Measurements from ENCODE around the gene CD2BP2.
"Not testable (repeated sequence)": the region's sequence is repeated elsewhere in the genome, so short reads cannot be mapped to it uniquely, and the experiment has no call there.

The CD2BP2 gene

DNA sequence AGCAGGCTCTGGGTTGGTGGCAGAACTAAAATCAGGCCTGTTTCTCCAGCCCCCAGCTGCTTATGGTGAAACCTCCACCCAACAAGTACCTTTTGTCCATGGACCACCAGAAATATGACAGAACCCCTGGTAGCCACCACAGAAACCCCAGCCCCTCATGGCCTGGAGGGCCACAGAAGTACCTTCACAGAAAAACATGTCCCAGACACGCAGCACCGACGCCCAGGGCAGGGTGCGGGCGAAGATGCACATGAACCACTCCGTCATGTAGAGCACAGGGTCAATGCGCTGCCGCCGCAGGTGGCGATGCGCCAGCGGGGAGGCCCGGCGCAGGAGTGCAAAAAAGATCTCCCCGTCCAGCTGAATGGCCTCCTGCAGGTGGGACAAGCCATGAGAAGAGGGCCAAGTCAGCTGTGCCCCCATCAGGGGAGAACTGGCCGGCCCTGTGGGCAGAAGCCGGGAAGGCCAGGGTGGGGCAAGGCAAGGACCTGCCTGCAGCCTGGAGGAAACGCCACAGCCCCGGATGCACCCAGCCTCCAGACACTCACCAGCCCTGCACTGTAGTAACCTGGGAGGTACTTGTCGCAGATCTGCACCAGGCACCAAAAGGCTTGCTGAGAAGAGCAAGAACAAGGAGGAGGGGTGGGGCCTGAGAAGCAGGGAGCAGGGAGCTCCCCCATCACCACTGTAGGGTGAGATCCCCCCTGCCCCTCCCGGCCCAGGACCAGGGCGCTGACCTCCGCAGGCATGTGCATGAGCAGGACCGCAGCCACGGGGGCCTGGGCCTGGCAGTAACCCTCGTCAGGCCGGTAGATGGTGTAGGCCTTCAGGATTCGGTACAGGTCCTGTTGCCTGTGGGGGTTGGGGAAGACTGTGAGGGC, 4.1 kb upstream of the CD2BP2 start:
- DNase-seq (ENCODE audit: low spot score) = no peak

DNA sequence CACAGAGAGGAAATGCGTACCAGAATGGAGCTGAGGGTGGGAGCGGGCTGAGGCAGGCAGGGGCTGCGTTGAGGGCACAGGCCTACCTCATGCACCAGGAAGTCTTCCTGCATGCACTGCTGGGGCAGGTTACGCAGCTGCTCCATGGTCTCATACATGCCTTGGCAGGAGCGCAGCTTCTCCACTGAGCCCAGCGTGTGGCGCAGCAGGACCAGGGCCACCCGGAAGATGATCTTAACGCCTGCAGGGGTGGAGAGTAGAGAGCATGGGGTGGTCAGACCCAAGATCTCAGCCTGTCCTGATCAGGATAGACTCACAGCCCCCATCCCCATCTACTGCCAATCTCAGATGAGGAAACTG, 3.4 kb upstream of the CD2BP2 start:
- no peak for DNase-seq (ENCODE audit: low spot score)

DNA sequence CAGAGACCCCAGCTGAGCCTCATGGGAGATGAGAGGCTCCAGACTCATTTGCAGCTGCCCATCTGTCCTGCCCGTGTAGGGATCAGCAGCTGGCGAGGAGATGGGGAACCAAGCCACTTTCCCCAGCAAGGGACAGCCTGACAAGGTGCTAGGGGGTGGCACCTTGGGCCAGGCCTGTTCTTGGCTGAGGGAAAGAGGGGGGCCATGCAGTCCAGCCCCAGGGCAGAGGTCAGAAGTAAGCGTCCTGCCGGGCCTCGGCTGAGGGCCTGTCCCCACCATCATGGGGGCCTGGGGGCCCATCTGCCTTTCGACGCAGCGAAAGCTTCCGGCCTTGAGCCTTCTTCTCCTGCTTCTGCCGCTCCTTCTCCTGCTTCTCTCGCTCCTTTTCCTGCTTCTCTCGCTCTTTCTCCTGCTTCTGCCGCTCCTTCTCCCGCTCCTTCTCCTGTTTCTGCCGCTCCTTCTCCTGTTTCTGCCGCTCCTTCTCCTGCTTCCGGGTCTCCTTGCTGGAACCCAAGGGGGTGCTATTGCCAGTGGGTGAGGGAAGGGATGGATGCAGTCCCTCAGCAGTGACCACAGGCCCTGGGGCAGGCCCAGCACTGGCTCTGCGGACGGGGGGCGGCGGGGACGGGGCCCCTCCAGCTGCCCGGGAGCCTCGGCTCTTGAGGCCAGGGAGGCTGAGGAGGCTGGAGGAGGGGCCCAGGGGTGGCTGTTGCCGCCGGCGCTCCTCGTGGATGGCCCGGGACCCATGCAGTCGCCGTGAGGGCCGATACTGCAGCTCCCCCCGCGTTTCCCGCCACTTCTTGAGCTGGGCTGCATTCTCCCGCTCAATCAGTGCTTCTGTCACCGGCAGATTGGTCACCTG, 2.8 kb upstream of the CD2BP2 start:
- no peak for DNase-seq (ENCODE audit: low spot score)

DNA sequence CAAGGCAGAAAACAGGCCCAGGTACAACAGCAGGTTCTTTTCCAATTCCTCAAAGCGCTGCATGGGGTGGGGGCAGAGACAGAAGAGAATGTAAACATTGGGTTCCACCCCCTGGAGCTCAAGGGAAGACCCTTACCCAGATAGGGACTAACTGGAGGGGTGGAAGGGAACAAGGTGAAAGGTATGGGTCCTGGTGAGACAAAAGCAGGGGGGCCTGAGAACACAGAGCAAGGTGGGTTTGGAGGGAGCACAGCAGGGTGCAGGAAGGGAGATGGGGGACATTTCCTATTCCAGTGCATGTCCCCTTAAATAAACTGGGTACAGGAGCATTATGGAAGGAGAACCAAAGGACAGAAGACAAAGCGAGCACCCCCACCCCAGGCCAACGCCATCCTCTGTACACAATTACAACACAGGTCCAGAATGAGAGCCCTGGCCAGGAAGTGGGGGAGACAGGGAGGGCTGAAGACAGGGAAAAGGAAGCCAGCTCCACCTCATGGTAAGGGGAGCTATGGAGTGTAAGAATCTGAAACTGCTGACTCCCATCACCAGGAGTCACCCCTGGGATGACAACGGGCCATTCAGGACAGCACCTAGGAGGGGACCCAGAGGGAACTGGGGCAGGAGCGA, 2.1 kb upstream of the CD2BP2 start:
- DNase-seq (ENCODE audit: low spot score) = no peak

DNA sequence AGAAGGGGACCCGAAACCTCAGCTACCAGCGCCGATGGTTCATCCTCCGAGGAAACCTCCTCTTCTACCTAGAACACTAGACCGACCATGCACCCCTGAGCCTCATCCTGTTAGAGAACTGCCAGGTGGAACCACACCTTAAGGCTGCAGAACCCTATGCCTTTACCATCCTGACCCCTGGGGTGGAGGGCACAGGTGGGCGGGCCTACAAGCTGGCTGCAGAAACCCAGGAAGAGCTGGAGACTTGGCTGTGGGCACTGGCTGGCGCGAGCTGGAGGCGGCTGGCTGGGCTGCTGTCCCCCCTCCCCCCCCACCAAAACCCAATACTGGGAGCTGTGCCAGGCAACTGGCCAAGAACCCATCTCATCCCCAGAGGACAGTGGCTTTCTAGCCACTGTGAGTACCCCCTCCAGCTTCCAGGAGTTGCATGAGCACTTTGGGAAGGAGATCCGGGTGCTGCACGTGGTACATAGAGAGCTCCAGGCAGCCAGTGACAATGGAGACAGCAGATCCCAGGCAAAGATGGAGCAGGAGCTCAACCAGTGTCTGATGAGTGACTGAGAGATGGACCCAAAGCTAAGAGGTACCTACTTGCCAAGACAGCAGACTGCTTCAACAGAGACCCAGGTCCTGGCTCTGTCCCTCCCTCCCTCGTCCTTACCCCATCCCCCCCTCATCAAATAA, 1.4 kb upstream of the CD2BP2 start:
- no peak for DNase-seq (ENCODE audit: low spot score)

DNA sequence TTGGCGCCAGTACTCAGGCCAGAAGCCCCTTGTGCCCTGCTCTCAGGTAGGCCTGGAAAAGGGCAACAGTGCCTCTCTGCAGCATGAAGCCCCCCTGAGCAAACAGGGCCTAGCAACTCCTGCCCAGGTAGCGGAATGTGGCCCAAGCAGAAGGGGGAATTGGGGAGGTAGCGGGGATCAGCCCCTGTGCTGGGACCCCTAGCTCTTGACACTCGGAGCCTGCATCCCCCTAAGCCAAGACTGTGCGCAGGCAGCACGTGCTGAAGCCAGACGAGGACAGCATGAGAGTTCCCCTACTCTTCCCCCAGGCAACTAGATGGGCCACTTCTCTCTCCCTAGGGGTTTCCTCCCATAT, 823 bp upstream of the CD2BP2 start:
- DNase-seq (ENCODE audit: low spot score) = no peak

DNA sequence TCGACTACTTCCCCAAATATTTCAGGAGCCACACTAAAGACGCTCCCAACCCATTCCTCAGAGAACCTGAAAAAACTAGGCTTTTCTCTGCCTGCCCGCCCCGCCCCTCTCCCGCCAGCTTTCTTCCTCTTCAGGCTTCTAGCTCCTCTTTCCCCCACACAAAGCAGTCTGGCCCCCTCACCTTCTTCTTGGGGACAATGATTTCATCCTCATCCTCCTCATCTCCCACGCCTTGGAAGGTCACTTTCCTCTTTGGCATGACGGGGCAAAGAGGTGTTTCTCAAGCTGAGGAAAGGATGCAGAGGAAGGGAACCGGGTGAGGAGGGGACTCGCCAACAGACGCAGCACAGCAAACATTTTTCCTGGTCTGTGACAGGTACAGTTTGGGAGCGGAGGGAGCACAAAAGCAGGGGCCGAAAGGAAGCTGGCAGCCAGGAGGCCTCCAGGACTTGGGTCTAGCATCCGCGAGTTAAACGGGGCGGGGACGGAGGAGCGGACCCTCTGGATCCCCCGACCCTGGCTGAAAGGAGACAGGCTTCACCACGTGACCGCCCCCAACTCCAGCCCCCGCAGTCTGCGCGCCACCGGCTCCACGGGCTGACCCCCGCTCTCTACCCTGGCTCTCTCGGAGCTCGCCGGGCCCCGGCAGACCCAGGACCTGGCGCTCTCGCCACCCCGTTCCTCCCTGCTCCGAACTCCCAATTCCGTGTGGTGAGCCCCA, 525 bp downstream of the CD2BP2 start:
- no peak for DNase-seq (ENCODE audit: low spot score)

DNA sequence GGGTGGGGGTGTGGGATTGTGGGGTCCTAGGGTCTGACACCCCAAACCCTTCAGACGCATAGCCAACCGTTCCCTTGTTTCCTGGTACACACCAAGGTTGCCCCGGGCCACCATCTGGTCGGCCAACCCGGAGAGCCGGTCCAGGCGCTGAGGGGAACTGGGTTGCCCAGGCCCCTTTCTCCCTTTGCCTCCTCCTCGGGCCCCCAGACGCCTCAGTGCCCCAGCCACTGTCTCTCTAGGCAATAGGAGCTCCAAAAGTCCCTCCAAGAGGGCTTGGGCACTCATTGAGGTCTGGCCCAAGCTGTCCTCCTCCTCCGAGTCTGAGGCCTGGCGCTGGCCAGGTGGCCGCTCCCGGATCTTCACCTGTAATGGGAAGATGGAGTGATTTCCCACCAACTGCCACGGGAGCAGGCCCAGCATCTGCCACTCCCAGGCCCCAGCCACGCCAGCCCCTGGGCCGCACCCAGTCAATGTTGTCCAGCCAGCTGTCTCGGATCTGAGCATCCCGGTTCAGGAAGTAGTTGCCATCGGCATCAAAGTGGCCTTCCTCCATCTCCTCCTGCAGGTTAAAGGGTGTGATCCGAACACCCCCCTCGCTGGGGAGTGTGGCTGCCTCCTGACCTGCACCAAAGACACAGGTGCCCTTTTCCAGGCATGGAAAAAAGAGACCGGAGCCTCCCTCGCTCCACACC, 1.5 kb downstream of the CD2BP2 start:
- no peak for DNase-seq (ENCODE audit: low spot score)

DNA sequence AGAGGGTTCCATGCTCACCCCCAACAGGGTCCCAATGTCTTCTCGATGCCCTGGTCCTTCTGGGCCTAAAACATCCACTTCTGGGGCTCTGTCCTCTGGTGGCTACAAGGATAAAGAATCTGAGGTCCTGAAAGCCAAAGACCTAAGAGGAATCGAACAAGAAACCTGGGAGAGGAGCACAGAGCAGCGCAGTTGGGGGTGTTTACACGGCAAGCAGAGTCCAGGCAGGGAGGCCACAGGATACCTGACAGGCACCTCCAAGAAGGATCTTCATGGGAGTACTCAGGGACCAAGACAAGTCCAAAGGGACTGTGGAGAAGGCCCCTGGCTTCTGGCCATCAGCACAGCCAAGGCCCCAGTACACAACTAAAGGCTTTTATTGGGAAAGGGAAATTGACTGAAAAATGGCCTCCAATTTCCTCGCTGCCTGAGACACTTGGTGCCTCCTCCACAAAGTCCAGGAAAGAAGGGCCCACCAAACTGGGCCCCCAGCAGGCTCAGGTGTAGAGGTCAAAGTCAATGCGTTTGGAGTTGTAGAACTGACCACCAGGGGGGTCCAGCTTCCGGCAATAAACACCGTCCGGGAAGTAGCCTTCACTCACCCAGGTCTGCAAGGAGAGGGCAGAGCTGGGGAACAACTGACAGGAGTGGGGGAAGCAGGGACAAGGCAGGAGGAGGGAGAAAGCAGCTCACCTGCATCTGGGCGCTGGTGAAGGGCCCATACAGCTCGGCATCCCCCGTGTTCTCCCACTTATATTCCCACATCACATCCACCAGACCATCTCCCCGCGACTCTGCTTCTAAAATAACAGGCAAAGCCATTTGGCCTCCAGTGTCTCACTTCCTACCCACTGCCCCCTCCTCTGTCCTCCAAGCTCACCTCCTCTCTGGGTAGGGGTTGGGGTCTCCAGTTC, 2.4 kb downstream of the CD2BP2 start:
- no peak for DNase-seq (ENCODE audit: low spot score)

DNA sequence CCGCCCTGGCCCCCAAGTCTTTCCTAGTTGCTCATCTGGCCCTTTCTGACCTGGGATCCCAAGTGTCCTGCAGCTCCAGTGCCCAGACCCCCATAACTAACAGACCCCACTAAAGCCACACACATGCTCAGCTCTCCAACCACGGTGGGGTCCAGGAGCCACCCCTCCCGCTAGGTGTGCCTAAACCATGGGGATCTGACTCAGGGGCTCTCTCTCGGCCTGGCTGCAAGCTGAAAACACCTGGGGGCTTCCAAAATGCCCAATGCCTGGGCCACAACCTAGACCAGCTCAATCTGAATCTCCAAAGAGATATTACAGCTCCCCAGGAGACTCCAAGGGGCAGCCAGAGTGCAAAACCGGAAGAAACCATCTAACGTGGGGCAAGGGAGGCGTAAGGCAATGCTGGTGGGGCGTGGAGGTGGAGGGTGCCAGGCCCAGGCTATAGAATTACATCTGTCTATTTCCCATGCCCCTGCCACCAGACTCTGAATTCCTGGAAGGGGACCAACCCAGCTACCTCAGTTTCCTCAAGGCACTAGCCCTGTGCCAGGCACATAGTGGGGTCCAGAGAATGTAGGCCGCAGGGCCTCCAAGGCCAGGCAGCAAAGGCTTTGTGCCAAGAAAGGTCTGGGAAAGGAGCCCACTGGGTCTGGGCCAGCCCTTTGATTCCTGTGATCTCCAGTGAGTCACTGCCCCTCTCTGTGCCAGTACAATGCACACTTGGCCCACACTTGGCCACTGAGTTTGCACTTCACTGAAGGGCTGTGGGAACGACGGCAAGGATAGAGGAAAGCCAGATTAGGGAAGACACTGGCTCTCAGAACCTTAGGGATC, 3.3 kb downstream of the CD2BP2 start:
- peak; percentile 41 for DNase-seq (ENCODE audit: low spot score)

DNA sequence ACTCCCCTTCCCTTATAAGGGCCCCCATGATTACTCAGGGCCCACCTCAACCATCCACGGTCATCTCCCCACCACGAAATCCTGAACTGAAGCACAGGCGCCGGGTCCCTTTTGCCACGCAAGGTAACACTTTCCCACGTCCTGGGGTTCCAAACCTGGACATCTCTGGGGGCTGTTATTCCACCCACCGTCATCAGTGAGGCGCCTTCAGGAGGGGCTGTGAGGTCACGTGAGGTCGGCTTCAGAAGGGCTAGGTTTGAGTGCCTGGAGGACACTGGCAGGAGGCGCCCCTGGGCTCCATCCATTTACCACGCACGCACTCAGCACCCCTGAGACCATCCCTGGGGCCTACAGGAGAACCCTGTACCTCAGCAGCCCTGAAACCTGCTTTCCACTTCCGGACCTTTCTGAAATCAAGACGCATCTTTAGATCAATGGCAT, 4.1 kb downstream of the CD2BP2 start:
- DNase-seq (ENCODE audit: low spot score) = no peak

DNA sequence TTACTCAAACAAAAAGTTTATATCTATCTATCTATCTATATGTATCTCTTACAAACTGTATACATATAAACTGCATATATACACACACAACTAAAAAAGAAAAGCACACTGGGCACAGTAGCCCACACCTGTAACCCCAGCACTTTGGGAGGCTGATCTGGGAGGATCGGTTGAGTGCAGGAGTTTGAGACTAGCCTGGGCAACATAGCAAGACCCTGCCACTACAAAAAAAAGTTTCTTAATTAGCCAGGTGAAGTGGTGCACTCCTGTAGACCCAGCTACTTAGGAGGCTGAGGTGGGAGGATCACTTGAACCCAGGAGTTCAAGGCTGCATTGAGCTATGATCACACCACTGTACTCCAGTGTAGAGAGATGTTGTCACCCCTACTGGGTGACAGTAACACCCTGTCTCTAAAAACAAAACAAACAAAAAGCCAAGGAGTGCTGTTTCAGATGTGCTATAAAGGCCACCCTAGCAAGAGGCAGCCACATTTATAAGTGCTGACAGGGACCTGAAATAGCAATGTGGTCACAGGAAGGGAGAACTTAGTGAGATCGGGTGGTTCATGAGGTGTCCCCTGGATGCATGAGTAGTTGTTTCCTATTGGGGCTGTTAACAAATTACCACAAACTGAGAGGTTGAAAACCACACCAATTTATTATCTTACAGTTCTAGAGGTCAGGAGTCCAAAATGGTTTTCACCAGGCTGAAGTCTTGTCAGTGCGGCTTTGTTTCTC, 4.8 kb downstream of the CD2BP2 start:
- no peak for DNase-seq (ENCODE audit: low spot score)

DNA sequence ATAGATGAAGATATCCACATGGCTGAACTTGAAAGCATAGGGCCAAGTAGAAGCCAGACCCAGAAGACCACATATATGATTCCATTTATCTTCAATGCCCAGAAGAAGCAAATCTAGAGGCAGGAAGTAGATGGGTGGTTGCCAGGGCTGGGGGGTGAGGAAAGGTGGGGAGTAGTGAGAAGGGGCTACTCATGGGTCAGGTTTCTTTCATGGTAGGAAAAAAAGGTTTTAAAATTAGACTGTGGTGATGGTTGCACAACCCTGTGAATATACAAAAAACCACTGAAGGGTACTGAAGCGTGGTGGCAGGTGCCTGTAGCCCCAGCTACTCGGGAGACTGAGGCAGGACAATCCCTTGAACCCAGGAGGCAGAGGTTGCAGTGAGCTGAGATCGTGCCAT, 5.4 kb downstream of the CD2BP2 start:
- no peak for DNase-seq (ENCODE audit: low spot score)

DNA sequence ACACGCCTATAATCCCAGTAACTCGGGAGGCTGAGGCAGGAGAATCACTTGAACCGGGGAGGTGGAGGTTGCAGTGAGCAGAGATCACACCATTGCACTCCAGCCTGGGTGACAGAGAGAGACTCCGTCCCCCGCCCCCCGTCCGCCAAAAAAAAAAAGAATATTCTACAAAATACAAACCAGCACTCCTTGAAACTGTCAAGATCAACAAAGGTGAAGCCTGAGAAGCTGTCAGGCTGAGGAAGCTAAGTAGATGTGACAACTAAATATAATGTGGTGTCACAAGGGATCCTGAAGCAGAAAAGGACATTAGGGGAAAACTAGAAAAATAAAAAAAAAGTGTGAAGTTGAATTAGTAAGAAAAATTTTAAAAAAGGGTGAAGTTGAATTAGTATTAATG, 6.2 kb downstream of the CD2BP2 start:
- no peak for DNase-seq (ENCODE audit: low spot score)

DNA sequence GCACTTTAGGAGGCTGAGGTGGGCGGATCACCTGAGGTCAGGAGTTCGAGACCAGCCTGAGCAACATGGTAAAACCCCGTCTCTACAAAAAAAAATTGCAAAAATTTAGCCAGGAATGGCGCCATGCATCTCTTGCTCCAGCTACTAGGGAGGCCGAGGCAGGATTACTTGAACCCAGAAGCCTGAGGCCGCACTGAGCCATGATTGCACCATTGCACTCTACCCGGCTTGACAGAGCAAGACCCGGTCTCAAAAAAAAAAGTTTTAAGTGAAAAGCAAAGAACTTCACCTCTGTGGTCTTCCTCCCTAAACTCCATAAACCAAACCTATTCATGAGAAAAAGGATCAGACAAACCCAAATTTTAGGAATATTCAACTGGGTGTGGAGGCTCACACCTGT, 7.0 kb downstream of the CD2BP2 start:
- DNase-seq (ENCODE audit: low spot score) = no peak

DNA sequence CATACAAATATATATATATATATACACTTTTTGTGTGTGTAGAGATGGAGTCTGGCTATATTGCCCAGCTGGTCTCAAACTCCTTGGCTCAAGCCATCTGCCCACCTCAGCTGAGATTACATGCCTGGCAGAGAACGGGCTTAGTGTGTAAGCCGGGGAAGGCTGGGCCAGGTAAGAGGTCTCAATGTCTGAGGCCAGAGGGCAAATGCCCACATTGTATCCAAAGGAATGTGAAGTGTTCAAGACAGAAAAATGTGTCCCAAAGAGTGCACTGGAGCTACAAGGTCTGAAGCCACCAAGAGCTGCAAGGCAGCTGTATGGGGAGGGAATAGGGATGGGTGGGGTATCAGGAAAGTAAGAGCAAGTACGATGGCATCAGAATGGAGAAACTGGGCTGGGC, 8.8 kb downstream of the CD2BP2 start:
- no peak for DNase-seq (ENCODE audit: low spot score)

DNA sequence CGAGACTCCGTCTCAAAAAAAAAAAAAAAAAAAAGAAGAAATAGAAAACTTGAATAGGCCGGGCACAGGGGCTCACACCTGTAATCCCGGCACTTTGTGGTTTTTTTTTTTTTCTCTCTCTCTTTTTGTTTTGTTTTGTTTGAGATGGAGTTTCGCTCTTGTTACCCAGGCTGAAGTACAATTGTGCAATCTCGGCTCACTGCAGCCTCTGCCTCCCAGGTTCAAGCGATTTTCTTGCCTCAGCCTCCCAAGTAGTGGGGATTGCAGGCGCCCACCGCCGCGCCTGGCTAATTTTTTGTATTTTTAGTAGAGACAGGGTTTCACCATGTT, 11.7 kb downstream of the CD2BP2 start:
- not testable (repeated sequence) for DNase-seq (ENCODE audit: low spot score)

DNA sequence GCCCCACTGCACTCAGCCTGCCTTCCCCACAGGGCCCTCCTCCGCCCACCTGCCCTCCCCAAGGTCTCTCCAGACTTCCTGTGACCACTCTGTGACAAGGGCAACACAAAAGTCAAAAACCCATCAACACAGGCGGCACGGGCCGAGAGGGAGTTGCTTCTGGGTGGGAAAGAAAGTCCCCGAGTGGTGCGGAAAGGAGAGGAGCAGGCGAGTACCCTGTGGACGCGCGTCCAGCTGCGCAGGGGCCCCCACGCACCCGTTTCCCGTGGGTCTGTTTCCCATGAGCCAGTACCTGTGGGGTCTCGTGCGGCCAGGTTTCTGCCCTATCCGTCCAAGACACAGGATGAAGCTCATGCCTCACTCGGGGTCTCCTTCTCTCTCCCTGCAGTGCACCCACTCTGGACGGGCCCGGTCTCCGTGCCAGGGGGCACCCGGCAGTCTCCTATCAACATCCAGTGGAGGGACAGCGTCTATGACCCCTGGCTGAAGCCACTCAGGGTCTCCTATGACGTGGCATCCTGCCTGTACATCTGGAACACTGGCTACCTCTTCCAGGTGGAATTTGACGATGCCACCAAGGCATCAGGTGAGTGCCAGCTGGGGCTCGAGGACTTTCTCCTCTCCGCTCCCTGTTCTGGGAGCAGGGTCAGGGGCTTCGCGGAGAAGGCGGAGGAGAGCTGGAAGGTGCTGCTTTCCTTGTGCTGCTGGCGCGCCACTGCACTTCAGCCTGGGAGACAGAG, 12.2 kb downstream of the CD2BP2 start:
- DNase-seq (ENCODE audit: low spot score) = no peak

Data from LoVo (cell line).